OCI-LY7 (cell line): Measurements from ENCODE around the gene ZNF544. TPM values are rescaled to one million over a fixed set of nuclear protein-coding genes. Genes with fewer than 3 reads are reported as not detected.
A peak's percentile ranks its signal among the peaks of the same experiment; 100 is the strongest.

Experiments
- BruUV-seq: library from RNA; stranded (reverse); fragments of 400-500 nt; replicated peaks from 2 replicates; lab custom pipeline; 2021; lab: Mats Ljungman, UMichigan
- CTCF ChIA-PET: fragments of 300-600 bp; sonication (Branson Sonifier 250); formaldehyde crosslinking; loops from one replicate; lab custom pipeline; 2022; ENCODE audit warnings: antibody characterized with exemption; ENCODE audit not compliant: unreplicated experiment; lab: Charles Lee
- POLR2A ChIA-PET: fragments of 300-600 bp; sonication (Branson Sonifier 250); formaldehyde crosslinking; loops from one replicate; lab custom pipeline; 2022; ENCODE audit warnings: antibody characterized with exemption; lab: Charles Lee
- DNase-seq: peaks from one replicate; pipeline ENCODE4 v3.0.0-alpha.2; 2015; ENCODE audit warnings: low spot score
- H2AFZ ChIP-seq: fragments of 200-600 bp; sonication (generic), shearing (Covaris generic); 2 replicates; pipeline ENCODE4 v1.6.1; 2014; ENCODE audit warnings: mild to moderate bottlenecking, antibody characterized with exemption, low read length, moderate library complexity
- H3K27ac ChIP-seq: fragments of 200-600 bp; sonication (generic); 2 replicates; pipeline ENCODE4 v1.5.1; 2014; ENCODE audit warnings: mixed run types, low read depth, mild to moderate bottlenecking, moderate library complexity, low read length, inconsistent platforms; ENCODE audit not compliant: poor library complexity, severe bottlenecking
- H3K36me3 ChIP-seq: fragments of 200-600 bp; sonication (generic); 2 replicates; pipeline ENCODE4 v1.6.1; 2014; ENCODE audit warnings: mild to moderate bottlenecking, antibody characterized with exemption, low read length, moderate library complexity, mixed read lengths; ENCODE audit not compliant: insufficient read depth
- H3K4me1 ChIP-seq: fragments of 200-600 bp; sonication (generic); 2 replicates; pipeline ENCODE4 v1.5.1; 2014; ENCODE audit warnings: mild to moderate bottlenecking, low read length; ENCODE audit not compliant: insufficient read depth, poor library complexity, severe bottlenecking
- H3K4me2 ChIP-seq: fragments of 200-600 bp; sonication (generic); 2 replicates; pipeline ENCODE4 v1.6.1; 2014; ENCODE audit warnings: mild to moderate bottlenecking, low read length
- H3K4me3 ChIP-seq: fragments of 200-600 bp; sonication (generic); 2 replicates; pipeline ENCODE4 v1.5.1; 2014; ENCODE audit warnings: mild to moderate bottlenecking, low read depth, low read length; ENCODE audit not compliant: poor library complexity, severe bottlenecking
- H3K79me2 ChIP-seq: fragments of 200-600 bp; sonication (generic); 2 replicates; pipeline ENCODE4 v1.6.1; 2016; ENCODE audit warnings: low read depth, mild to moderate bottlenecking, low read length, moderate library complexity, mixed read lengths; ENCODE audit not compliant: insufficient read depth
- H3K9me2 ChIP-seq: fragments of 200-600 bp; sonication (generic); 2 replicates; pipeline ENCODE4 v1.6.1; 2016; ENCODE audit warnings: mild to moderate bottlenecking, low read length, mixed read lengths; ENCODE audit not compliant: insufficient read depth
- H3K9me3 ChIP-seq: fragments of 200-600 bp; sonication (generic); 2 replicates; pipeline ENCODE4 v1.6.1; 2014; ENCODE audit warnings: mild to moderate bottlenecking, mixed run types, low read length, mixed read lengths
- H4K20me1 ChIP-seq: fragments of 200-600 bp; sonication (generic); 2 replicates; pipeline ENCODE4 v1.6.1; 2014; ENCODE audit warnings: mild to moderate bottlenecking, antibody characterized with exemption, low read length, moderate library complexity, mixed read lengths; ENCODE audit not compliant: insufficient read depth
- EZH2phosphoT487 ChIP-seq: fragments of 200-600 bp; sonication (generic); IDR thresholded peaks from 2 replicates; pipeline ENCODE4 v1.6.1; 2018; ENCODE audit warnings: low read depth, borderline replicate concordance, mild to moderate bottlenecking, mixed run types, antibody characterized with exemption, low read length, moderate library complexity, mixed read lengths
- intact Hi-C: fragments of 100-400 bp; cut with micrococcal nuclease; formaldehyde crosslinking; loops from one replicate; pipeline ENCODE4 v1.10.0; 2022; ENCODE audit not compliant: unreplicated experiment
- total RNA-seq, 2 experiments: library from RNA; depleted of rRNA in 1 of 2; stranded (reverse); fragments of >200 nt in 1 of 2; shearing (Covaris generic) in 1 of 2; gene quantifications; 2 replicates each; pipeline ENCODE4 v1.2.3, GENCODE V29; 2014 to 2022
- TF ChIP-seq, protein P1 (sequence below): fragments of 200-600 bp; sonication (generic); conservative IDR thresholded peaks from 2 replicates; pipeline ENCODE4 v1.5.1; 2014; ENCODE audit warnings: mild to moderate bottlenecking, antibody characterized with exemption, low read length, moderate library complexity, mixed read lengths

Gene ZNF544
- total RNA-seq, 2 experiments from 2014 or later: 34.1 to 37.3 TPM

DNA sequence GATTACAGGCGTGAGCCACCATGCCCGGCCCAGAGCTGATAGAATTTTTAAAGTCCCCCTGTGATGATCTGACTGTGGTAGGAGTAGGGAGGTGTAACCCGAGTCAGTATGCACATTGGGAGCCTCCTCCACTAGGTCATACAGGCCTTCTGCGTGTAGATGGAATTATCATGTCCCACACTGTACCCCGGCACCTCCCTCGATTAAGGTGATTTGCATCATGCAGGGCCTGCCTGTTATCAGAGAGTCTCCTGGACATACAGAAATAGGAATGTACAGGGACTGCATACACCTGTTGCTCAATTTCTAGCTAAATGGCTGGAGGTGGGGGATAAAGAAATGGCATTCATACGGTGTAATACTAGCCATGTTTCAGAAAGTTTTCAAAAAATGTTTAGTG is 75.5 kb downstream of the ZNF544 start:
- peaks cover 18% of the 10 kb centered on the region for H3K79me2 ChIP-seq
- no peak overlapping the region for H3K27ac ChIP-seq
- H4K20me1 ChIP-seq: no peaks in the 10 kb centered on the region
- DNase-seq: no peak
- H3K4me2 ChIP-seq: peak overlapping the region; percentile 72
- peaks cover 15% of the 10 kb centered on the region; the same call in 1 of the 2 replicates for H3K9me3 ChIP-seq
- peaks cover 15% of the 10 kb centered on the region for H3K4me1 ChIP-seq
- ChIA-PET POLR2A (interaction anchor here (0.5 kb wide), 1 partner anchor 321 kb away, joined by 3 read pairs; no protein-coding TSS in a partner anchor), CTCF (no interaction called here)
- TF ChIP-seq, protein P1, sequence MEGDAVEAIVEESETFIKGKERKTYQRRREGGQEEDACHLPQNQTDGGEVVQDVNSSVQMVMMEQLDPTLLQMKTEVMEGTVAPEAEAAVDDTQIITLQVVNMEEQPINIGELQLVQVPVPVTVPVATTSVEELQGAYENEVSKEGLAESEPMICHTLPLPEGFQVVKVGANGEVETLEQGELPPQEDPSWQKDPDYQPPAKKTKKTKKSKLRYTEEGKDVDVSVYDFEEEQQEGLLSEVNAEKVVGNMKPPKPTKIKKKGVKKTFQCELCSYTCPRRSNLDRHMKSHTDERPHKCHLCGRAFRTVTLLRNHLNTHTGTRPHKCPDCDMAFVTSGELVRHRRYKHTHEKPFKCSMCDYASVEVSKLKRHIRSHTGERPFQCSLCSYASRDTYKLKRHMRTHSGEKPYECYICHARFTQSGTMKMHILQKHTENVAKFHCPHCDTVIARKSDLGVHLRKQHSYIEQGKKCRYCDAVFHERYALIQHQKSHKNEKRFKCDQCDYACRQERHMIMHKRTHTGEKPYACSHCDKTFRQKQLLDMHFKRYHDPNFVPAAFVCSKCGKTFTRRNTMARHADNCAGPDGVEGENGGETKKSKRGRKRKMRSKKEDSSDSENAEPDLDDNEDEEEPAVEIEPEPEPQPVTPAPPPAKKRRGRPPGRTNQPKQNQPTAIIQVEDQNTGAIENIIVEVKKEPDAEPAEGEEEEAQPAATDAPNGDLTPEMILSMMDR: no peak
- TF ChIP-seq EZH2phosphoT487: no peak
- no peak overlapping the region for H3K4me3 ChIP-seq
- H2AFZ ChIP-seq: peak overlapping the region; percentile 89; the same call in 1 of the 2 replicates
- H3K9me2 ChIP-seq: no peaks in the 10 kb centered on the region
- intact Hi-C loops: loop anchor here (2.0 kb wide), 3 partner anchors 25 to 121 kb away; partner anchors contain the start of genes ZNF274, ZNF544 and ZNF8
- peaks cover 77% of the 10 kb centered on the region for H3K36me3 ChIP-seq
- BruUV-seq: no TSS peak

DNA sequence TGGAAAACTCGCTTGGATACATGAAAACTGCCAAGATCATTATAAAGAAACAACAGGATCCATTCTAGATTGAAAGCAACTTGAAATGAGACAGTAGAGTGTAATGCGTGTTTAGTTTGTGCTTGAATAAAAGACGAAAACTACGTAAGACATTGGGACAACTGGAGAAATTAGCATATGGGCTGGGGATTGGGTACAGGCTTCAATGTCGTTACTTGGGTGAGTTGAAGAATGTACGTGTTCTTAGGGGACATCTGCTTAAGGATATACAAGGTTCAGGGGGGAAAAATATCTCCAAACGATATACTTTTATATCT is 76.0 kb downstream of the ZNF544 start:
- Histone ChIP-seq H2AFZ (peak overlapping the region; percentile 89), H3K36me3 (peaks cover 79% of the 10 kb centered on the region), H3K9me3 (peaks cover 15% of the 10 kb centered on the region; the same call in 1 of the 2 replicates), H3K4me1 (peaks cover 15% of the 10 kb centered on the region), H3K27ac (peak overlapping the region; percentile 33), H3K79me2 (peaks cover 18% of the 10 kb centered on the region), H3K4me2 (peak overlapping the region; percentile 72), H3K9me2 (no peaks in the 10 kb centered on the region), H4K20me1 (no peaks in the 10 kb centered on the region), H3K4me3 (peak overlapping the region; percentile 94)
- TF ChIP-seq, protein P1: no peak
- POLR2A ChIA-PET: interaction anchor here (1.0 kb wide), 1 partner anchor 22 kb away, joined by 4 read pairs; the partner anchor contains the start of gene ZSCAN22
- intact Hi-C loops: loop anchor here (1.0 to 2.0 kb wide), 5 partner anchors 23 to 122 kb away; partner anchors contain the start of genes ZNF274, ZNF544, ZNF8 and ZNF837
- CTCF ChIA-PET: no interaction called here
- no TSS peak for BruUV-seq
- no peak for DNase-seq
